ENCODE data around the gene FHAD1.

- TF ChIP-seq CTCF (IDR thresholded peaks at IDR 0.05), result no peak
- TF ChIP-seq POLR2A (IDR thresholded peaks at IDR 0.05), result no peak
Observed at GRCh38 chr1:15289251-15289651, 42.2 kb downstream of the FHAD1 start.

Measured in Peyer's patch (tissue), 4 donors.